GM12891 (cell line): ENCODE measurements around the gene MYO1D.

Experiments used
- DNase-seq: peaks from one replicate; pipeline ENCODE4 v3.0.0; 2011; ENCODE audit warnings: low spot score; ENCODE audit not compliant: insufficient read length
- FAIRE-seq: peaks from 2 replicates; lab custom pipeline; 2011; peaks lifted over from hg19 to GRCh38; lab: Jason Lieb, UNC
- PAX5 ChIP-seq: IDR thresholded peaks from 2 replicates; pipeline ENCODE4 v1.6.1; 2011; ENCODE audit warnings: low read length, moderate library complexity, mild to moderate bottlenecking; ENCODE audit not compliant: insufficient read depth, severe bottlenecking
- POLR2A ChIP-seq: IDR thresholded peaks from 2 replicates; pipeline ENCODE4 v1.6.1; 2011; ENCODE audit warnings: low read depth, low read length, control low read depth
- POLR2AphosphoS5 ChIP-seq: IDR thresholded peaks from 2 replicates; pipeline ENCODE4 v1.6.1; 2011; ENCODE audit warnings: low read depth, low read length, control low read depth
- POU2F2 ChIP-seq: IDR thresholded peaks from 2 replicates; pipeline ENCODE4 v1.6.1; 2011; ENCODE audit warnings: low read depth, mild to moderate bottlenecking, control low read depth, low read length, moderate library complexity
- SPI1 ChIP-seq: IDR thresholded peaks from 2 replicates; pipeline ENCODE4 v1.6.1; 2011; ENCODE audit warnings: low read depth, low read length, control low read depth
- TAF1 ChIP-seq: IDR thresholded peaks from 2 replicates; pipeline ENCODE4 v1.6.1; 2011; ENCODE audit warnings: low read depth, low read length, control low read depth

MYO1D gene

DNA sequence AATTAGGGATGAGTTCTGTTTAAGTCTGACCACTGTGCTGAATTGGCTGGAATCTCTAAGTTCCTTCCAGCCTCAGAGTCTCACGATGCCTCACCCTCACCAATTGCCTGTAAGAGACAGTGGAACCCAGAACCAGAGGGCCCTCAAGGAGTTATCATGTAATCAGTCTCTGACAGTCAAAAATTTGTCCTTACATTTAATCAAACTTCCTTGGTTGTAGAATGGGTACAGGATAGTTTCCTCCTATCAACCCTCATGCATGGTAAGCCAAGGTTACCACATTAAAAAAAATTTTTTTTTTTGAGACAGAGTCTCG is 306.9 kb downstream of the MYO1D start:
- TF ChIP-seq POLR2A (no peak), POLR2AphosphoS5 (no peak; the same call in 1 of the 2 replicates), SPI1 (no peak), TAF1 (no peak), PAX5 (no peak), POU2F2 (no peak)

DNA sequence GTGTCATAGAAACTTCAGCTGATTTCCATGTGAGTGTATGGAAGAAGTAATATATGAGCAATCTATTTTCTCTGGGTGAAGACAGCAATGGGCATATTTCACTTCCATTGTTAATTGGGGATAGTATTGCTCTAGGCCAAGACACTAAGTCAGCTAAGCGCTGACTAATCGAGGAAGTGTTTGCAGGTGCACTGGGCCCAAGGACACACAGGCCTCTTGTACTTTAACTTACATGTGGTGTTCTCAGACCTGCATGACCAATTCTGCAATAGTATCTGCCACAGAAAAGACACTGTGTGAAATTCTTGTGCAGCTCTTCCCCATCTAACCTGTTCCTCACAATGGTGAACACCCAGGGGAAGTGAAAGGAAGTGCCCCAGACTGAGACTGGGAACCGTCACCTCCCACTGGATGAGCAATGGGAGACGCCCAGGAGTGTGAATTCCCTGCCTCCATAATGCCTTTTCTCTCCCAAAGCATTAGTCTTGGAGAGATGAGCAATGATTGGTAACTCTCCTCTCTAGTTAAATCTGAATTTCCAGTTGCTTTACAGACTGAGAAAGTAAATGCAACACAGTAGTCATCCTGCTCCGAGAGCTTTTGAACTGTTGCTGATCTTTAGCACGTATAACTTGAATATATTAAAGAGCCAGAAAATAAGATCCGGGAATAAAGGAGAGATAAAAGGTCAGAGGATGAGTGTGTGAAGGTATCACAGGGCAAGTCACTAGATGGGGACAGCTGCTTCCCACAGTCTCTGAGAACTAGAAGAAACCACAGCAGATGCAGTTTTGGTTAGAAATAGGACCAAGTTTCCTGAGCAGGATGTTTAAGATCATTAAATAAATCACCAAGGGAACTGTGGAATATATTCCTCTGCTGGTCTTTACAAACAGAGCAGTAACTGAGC is 307.5 kb downstream of the MYO1D start:
- peak; percentile 97 for FAIRE-seq
- peak; percentile 34 for DNase-seq
- TF ChIP-seq SPI1: peak; percentile 92
- TF ChIP-seq PAX5: peak; percentile 36
- TF ChIP-seq POU2F2: no peak
- TF ChIP-seq TAF1: no peak
- TF ChIP-seq POLR2AphosphoS5: no peak
- no peak for TF ChIP-seq POLR2A

More for the DNA sequence above, 306.9 kb downstream of the MYO1D start:
- FAIRE-seq: no peak
- DNase-seq: no peak

DNA sequence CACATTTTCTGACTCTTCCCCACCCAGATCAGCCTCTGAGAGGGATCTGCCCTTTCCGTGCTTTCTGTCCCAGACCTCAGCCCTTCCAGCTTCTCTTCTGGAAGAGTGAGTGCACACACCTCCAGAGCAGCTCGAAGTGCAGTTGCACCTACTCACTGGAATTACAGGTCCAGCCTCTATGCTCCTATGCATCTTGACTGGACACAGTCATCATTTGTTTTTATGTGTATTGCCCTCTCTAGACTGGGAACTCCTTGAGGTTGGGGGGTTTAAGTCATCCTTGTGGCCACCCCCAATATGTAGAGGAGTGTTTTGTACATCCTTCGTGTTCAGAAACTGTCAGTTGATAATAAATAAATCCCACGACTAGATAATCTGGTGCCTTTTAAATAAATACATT is 308.2 kb downstream of the MYO1D start:
- TF ChIP-seq TAF1 (no peak), POU2F2 (no peak), PAX5 (no peak), SPI1 (no peak), POLR2A (no peak), POLR2AphosphoS5 (no peak)
- DNase-seq (no peak), FAIRE-seq (no peak)

DNA sequence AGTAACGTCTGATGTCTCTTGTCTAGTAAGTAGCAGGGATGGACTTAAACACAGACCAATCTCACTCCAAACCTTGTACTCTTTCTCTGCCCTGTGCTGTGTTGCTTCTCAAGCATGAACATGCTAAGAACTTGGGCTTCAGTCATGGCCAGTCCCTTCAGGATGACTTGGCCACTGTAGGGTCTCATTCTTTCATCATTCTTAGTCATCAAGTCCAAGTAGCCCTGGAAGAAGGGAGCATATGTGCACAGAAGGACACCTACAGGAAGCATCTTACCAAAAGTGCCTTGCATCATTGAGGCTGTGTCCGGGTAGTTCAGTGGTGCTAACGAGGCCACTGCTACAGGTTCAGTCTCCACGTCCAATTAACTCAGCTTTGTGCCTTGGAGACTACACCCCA is 309.4 kb downstream of the MYO1D start:
- FAIRE-seq: peak; percentile 26
- no peak for TF ChIP-seq TAF1
- TF ChIP-seq POLR2AphosphoS5: no peak
- no peak for TF ChIP-seq POLR2A
- TF ChIP-seq PAX5: no peak
- no peak for TF ChIP-seq POU2F2
- TF ChIP-seq SPI1: no peak
- no peak for DNase-seq

DNA sequence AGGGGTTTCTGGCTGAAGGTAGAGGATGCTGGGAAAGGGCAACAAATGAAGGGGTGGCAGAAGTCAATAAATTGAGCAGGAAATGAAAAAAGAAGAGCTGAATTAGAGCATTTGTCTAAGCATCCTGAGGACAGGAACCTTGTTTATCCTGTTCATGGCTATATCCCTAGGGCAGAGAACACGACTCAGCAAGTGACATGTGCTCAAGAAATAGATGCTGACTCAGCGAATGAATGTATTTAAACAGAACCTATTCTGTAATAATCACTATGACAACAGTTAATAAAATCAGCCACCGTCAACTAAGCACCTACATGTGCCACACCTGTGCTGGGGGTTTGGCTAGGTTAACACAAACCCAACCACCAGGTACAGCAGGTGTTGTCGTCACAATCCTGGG is 309.8 kb downstream of the MYO1D start:
- FAIRE-seq (no peak), DNase-seq (no peak)
- TF ChIP-seq POLR2A (no peak), PAX5 (no peak), TAF1 (no peak), SPI1 (no peak), POU2F2 (no peak), POLR2AphosphoS5 (no peak)

DNA sequence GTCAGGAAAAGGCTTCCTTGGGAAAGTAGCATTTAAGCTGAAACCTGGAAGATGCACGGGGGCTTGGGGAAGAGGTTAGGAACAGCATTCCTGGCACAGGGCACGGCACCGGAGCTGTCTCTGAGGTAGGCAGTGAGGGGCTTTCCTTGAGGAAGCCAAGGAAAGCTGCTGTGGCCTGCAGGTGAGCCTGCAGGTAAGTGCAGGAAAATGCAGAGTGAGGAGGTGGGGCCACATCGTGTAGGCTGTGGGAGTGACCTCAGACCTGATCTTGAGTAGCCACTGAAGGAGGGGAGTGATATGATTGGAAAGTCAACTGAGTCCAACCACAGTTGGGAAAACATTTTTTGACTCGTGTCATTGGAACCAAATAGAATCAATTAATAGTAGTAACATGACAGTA is 310.6 kb downstream of the MYO1D start:
- TF ChIP-seq SPI1 (no peak), POLR2A (no peak), POLR2AphosphoS5 (no peak), POU2F2 (no peak), TAF1 (no peak), PAX5 (no peak)
- FAIRE-seq (no peak), DNase-seq (no peak)

DNA sequence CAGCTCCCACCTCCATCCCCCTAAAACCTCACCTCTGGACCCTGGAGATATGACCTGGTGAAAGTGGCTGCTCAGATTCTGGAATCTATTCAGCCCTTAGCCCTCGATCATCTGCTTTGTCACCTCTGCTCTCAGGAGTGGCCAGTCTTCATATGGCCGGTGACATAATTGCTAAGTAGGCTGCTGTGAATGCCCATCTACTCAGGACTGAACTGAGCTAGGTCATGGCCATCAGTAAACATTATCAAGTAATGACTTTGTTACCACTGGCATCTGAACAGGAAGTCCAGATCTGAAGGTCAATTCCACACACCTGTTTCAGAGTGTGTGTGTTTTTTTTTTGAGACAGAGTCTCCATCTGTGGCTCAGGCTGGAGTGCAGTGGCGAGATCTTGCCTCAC is 311.5 kb downstream of the MYO1D start:
- DNase-seq (no peak), FAIRE-seq (peak; percentile 38)
- TF ChIP-seq POLR2A: no peak
- TF ChIP-seq PAX5: no peak
- TF ChIP-seq SPI1: no peak
- no peak for TF ChIP-seq POLR2AphosphoS5
- no peak for TF ChIP-seq POU2F2
- no peak for TF ChIP-seq TAF1

DNA sequence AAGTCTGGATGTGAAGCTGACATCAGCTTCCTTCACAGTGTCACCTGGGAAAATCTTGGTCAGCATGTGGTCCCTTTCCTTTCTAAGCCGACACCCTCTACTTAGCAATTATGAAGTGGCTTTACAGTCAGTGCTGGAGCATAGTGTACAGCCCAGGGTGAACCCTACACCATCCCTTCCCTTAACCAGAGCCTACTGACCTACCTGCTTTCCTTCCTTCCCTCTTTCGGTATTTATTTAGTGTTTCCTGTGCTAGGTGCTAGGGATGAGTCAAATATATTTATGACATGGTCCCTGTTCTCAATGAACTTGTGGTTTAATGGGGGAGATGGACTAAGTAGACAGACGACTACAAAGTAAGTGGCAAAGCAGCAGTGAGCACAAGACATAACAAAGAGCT is 312.6 kb downstream of the MYO1D start:
- FAIRE-seq (peak; percentile 82), DNase-seq (no peak)
- TF ChIP-seq POU2F2: no peak
- TF ChIP-seq POLR2AphosphoS5: no peak
- TF ChIP-seq POLR2A: no peak
- no peak for TF ChIP-seq TAF1
- no peak for TF ChIP-seq PAX5
- TF ChIP-seq SPI1: no peak

DNA sequence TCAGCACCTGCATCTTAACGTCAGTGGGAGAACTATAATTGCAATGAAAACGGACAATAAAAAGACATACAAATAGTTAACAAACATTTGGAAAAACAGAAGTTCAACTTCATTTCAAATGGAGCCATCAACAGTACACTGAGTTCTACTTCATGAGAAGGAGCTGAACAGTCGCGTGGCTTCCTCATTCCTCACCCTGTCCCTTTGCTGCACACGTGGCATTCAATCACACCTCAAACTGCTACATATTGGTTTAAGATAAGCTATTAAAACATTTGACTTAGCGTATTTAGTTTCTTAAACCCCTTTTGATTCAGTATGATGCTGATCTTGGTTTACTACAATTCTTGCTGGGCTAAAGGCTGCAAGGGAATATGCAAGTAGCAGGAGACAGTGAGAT is 313.3 kb downstream of the MYO1D start:
- FAIRE-seq: no peak
- no peak for TF ChIP-seq POU2F2
- TF ChIP-seq POLR2AphosphoS5: no peak
- TF ChIP-seq SPI1: no peak
- no peak for TF ChIP-seq POLR2A
- TF ChIP-seq PAX5: no peak
- no peak for TF ChIP-seq TAF1
- no peak for DNase-seq
